HEK293T (cell line): Measurements from ENCODE around the gene NME1.

Source experiments
- CTBP1 ChIP-seq: fragments of 450-650 bp; IDR thresholded peaks from 2 replicates; pipeline ENCODE4 v1.6.1; 2016; ENCODE audit warnings: borderline replicate concordance
- FOXA1 ChIP-seq: fragments of 450-650 bp; IDR thresholded peaks from 2 replicates; pipeline ENCODE4 v1.6.1; 2016; ENCODE audit warnings: mild to moderate bottlenecking
- NFRKB ChIP-seq: fragments of 450-650 bp; IDR thresholded peaks from 2 replicates; pipeline ENCODE4 v1.6.1; 2016; ENCODE audit warnings: mild to moderate bottlenecking, moderate library complexity
- SUZ12 ChIP-seq: fragments of 450-650 bp; IDR thresholded peaks from 2 replicates; pipeline ENCODE4 v1.6.1; 2016; ENCODE audit warnings: mild to moderate bottlenecking
- TARDBP ChIP-seq: fragments of 450-650 bp; IDR thresholded peaks from 2 replicates; pipeline ENCODE4 v1.6.1; 2016
- TF ChIP-seq, protein P1 (sequence below): fragments of 450-650 bp; IDR thresholded peaks from 2 replicates; pipeline ENCODE4 v1.6.1; 2016

GRCh38 chr17:51147650-51148049 lies 5.7 kb upstream of the NME1 start:
- no peak for TF ChIP-seq SUZ12
- TF ChIP-seq FOXA1 = no peak
- no peak for TF ChIP-seq TARDBP
- TF ChIP-seq, protein P1, sequence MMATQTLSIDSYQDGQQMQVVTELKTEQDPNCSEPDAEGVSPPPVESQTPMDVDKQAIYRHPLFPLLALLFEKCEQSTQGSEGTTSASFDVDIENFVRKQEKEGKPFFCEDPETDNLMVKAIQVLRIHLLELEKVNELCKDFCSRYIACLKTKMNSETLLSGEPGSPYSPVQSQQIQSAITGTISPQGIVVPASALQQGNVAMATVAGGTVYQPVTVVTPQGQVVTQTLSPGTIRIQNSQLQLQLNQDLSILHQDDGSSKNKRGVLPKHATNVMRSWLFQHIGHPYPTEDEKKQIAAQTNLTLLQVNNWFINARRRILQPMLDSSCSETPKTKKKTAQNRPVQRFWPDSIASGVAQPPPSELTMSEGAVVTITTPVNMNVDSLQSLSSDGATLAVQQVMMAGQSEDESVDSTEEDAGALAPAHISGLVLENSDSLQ = no peak
- TF ChIP-seq CTBP1 = no peak
- no peak for TF ChIP-seq NFRKB
